SK-N-SH (cell line): ENCODE measurements around the gene C16orf74.

Source experiments
- EP300 ChIP-seq, 2 experiments: IDR thresholded peaks; 2 replicates each; pipeline versions ENCODE4 v1.4.0 to v1.6.1; 2012; ENCODE audit warnings: borderline replicate concordance in 1 of 2, low read depth in 1 of 2, low read length in 1 of 2
- FOXM1 ChIP-seq: IDR thresholded peaks from 2 replicates; pipeline ENCODE4 v1.4.0; 2012; ENCODE audit warnings: low read depth, mild to moderate bottlenecking
- MXI1 ChIP-seq: IDR thresholded peaks from 2 replicates; pipeline ENCODE4 v1.6.1; 2012; ENCODE audit warnings: mild to moderate bottlenecking, low read depth, low read length, improper control_type of control experiment
- POLR2AphosphoS5 ChIP-seq: IDR thresholded peaks from 2 replicates; pipeline ENCODE4 v1.6.1; 2012; ENCODE audit warnings: low read depth, low read length
- SIN3A ChIP-seq: IDR thresholded peaks from 2 replicates; pipeline ENCODE4 v1.6.1; 2012; ENCODE audit warnings: low read depth, mild to moderate bottlenecking, low read length, moderate library complexity, borderline replicate concordance
- TAF1 ChIP-seq: IDR thresholded peaks from 2 replicates; pipeline ENCODE4 v1.6.1; 2012; ENCODE audit warnings: low read depth, mild to moderate bottlenecking, low read length, moderate library complexity, borderline replicate concordance
- TCF12 ChIP-seq: IDR thresholded peaks from 2 replicates; pipeline ENCODE4 v1.4.0; 2012
- TF ChIP-seq, protein P1 (sequence below): fragments of 200-600 bp; sonication (generic); IDR thresholded peaks from 2 replicates; pipeline ENCODE4 v1.6.1; 2017; ENCODE audit warnings: antibody characterized with exemption, mild to moderate bottlenecking, moderate library complexity
- TF ChIP-seq, protein P2 (sequence below): fragments of 150-350 bp; IDR thresholded peaks from 2 replicates; pipeline ENCODE4 v1.6.1; 2017; ENCODE audit warnings: antibody characterized with exemption, low read length, low read depth, borderline replicate concordance
- TF ChIP-seq, protein P3 (sequence below): IDR thresholded peaks from 2 replicates; pipeline ENCODE4 v1.4.0; 2012; ENCODE audit warnings: low read depth, borderline replicate concordance

DNA sequence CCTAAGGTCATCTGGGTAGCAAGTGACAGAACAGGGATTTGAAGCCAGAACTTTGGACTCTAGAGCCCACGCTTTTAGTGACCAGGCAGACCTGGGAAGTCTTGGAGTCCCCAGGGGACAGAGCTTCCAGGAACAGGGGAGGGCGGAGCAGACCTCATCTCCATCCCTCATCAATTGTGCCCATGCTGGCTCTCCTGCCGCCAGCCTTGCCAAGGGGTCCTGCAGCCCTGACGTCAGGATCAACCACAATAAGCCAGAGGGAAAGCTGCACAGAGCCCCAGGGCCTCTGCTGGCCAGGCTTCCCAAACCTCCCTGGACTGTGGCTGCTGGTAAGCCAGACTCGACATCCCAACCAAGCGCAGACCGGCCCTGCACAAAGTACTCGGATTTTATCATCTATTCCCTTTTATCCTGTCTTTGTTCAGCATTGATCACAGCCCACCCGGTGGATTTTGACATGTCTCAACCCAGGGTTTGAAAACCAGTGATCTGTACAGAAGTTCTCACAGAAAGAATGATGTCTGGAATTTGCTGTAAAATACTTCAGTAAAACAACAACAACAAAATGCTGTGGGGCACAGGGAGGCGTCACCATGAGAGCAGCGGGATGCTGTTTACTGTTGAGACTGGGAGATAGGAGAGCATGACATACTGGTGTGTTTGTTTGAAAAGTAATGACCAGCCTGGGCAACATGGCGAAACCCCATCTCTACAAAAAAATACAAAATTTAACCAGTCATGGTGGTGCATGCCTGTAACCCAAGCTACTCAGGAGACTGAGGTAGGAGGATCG, 11.8 kb downstream of the C16orf74 start:
- TF ChIP-seq EP300 (IDR thresholded peaks at IDR 0.05; ENCODE audit: borderline replicate concordance in 1 of 2, low read depth in 1 of 2, low read length in 1 of 2) (no peak), SIN3A (no peak), TCF12 (no peak), TAF1 (no peak), MXI1 (no peak), POLR2AphosphoS5 (no peak), FOXM1 (no peak)
- TF ChIP-seq, protein P1, sequence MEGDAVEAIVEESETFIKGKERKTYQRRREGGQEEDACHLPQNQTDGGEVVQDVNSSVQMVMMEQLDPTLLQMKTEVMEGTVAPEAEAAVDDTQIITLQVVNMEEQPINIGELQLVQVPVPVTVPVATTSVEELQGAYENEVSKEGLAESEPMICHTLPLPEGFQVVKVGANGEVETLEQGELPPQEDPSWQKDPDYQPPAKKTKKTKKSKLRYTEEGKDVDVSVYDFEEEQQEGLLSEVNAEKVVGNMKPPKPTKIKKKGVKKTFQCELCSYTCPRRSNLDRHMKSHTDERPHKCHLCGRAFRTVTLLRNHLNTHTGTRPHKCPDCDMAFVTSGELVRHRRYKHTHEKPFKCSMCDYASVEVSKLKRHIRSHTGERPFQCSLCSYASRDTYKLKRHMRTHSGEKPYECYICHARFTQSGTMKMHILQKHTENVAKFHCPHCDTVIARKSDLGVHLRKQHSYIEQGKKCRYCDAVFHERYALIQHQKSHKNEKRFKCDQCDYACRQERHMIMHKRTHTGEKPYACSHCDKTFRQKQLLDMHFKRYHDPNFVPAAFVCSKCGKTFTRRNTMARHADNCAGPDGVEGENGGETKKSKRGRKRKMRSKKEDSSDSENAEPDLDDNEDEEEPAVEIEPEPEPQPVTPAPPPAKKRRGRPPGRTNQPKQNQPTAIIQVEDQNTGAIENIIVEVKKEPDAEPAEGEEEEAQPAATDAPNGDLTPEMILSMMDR = no peak
- TF ChIP-seq, protein P2, sequence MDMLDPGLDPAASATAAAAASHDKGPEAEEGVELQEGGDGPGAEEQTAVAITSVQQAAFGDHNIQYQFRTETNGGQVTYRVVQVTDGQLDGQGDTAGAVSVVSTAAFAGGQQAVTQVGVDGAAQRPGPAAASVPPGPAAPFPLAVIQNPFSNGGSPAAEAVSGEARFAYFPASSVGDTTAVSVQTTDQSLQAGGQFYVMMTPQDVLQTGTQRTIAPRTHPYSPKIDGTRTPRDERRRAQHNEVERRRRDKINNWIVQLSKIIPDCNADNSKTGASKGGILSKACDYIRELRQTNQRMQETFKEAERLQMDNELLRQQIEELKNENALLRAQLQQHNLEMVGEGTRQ = no peak
- TF ChIP-seq, protein P3, sequence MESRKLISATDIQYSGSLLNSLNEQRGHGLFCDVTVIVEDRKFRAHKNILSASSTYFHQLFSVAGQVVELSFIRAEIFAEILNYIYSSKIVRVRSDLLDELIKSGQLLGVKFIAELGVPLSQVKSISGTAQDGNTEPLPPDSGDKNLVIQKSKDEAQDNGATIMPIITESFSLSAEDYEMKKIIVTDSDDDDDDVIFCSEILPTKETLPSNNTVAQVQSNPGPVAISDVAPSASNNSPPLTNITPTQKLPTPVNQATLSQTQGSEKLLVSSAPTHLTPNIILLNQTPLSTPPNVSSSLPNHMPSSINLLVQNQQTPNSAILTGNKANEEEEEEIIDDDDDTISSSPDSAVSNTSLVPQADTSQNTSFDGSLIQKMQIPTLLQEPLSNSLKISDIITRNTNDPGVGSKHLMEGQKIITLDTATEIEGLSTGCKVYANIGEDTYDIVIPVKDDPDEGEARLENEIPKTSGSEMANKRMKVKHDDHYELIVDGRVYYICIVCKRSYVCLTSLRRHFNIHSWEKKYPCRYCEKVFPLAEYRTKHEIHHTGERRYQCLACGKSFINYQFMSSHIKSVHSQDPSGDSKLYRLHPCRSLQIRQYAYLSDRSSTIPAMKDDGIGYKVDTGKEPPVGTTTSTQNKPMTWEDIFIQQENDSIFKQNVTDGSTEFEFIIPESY = no peak
